DMS153 (cell line): Measurements from ENCODE around the gene MTA1.

Source experiments
- DNase-seq: peaks from one replicate; lab custom pipeline; 2025; lab: John Stamatoyannopoulos, UW

MTA1 gene

GRCh38 chr14:105419195-105420091 is at the start of gene MTA1:
Gene MTA1 (plus strand): TSS chr14:105419827. CDS start chr14:105420036, 209 bp downstream.
- DNase-seq = no peak

DNA sequence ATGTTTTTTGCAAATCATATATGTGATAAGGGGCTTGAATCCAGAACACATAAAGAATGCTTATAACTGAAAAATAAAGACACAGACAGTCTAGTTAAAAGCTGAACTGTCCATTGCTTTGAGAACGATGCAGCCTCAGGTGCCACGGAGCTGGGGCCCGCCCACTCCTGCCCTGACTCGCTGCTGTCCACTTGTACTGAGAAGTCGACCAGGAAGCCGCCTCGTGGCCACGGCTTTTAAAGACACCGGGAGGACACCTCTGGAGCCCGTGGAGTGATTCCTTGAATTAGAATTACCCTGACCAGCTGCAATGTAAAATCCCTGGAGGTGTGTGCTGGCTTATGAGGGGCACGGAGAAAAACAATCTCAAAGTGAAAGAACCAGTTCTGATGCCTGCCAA is 45.2 kb upstream of the MTA1 start:
- no peak for DNase-seq

GRCh38 chr14:105375635-105376057 is 44.0 kb upstream of the MTA1 start:
- no peak for DNase-seq

GRCh38 chr14:105376521-105377440 is 42.8 kb upstream of the MTA1 start:
- no peak for DNase-seq

DNA sequence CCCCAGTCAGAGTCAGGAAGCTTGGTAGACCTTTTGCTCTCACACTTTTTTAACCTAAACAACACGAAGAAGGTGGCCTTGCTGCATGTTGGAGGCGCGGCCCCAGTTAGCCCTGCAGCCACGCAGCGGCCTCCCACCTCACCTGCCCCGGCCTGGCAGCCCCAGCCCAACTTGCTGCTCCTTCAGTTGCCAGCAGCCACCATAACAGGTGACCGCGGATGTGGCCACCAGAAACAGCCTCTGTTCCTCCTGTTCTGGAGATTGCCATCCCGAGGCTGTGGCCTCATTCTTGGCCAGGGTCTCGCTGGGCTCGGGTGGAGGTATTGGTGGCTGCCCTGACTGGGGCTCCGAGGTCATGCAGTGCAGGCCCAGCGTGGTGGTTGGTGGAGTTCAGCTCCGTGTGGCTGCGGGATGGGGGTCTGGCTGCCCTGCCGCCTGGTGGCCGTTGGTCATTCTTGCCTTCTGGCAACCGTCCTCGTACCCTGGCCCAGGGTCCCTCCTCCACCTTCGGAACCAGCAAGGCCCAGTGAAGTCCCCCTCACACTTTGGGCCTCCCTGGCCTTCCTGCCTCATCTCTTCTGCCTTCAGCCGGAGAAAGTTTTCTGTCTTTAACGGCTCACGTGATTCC is 42.0 kb upstream of the MTA1 start:
- DNase-seq = no peak

GRCh38 chr14:105378199-105378598 is 41.4 kb upstream of the MTA1 start:
- no peak for DNase-seq

- DNase-seq = no peak
Observed at GRCh38 chr14:105378873-105379685, 40.5 kb upstream of the MTA1 start.

DNA sequence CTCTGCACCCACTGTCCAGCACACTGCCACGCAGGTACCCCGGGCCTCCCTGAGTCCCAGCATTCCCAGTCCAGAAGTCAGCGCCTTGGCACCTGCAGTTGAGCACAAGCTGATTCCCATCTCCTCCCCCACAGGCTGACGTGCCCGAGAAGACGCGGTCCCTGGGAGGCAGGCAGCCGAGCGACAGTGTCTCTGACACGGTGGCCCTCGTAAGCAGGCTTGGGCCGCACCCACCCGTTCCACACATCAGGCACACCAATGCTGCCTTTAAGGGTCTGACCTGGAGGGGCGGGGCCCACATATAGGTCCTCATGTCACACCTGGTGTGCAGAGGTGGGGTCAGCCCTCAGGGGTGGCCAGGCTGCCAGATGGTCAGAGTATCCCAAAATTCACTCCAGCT is 39.7 kb upstream of the MTA1 start:
- DNase-seq = no peak

DNA sequence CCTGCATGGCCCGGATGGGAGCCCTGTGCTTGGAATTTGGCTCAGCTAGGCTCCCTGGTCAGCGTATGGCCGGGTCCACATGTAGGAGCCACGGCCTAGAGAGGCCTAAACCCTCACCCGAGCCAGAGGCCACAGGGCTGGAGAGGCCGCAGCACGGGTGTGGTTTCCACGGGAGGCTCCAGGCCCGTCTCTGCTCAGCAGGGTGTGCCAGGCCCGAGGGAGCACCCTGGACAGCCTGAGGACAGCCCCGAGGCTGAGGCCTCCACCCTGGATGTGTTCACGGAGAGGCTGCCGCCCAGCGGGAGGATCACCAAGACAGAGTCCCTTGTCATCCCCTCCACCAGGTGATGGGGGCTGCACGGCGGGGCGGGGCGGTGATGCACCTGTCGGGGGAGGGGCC is 38.9 kb upstream of the MTA1 start:
- DNase-seq = no peak

GRCh38 chr14:105381446-105382342 is 37.9 kb upstream of the MTA1 start:
- DNase-seq = no peak

GRCh38 chr14:105382343-105383082 is 37.1 kb upstream of the MTA1 start:
- no peak for DNase-seq

GRCh38 chr14:105383083-105383730 is 36.4 kb upstream of the MTA1 start:
- DNase-seq = no peak

GRCh38 chr14:105384041-105384557 is 35.5 kb upstream of the MTA1 start:
- no peak for DNase-seq

DNA sequence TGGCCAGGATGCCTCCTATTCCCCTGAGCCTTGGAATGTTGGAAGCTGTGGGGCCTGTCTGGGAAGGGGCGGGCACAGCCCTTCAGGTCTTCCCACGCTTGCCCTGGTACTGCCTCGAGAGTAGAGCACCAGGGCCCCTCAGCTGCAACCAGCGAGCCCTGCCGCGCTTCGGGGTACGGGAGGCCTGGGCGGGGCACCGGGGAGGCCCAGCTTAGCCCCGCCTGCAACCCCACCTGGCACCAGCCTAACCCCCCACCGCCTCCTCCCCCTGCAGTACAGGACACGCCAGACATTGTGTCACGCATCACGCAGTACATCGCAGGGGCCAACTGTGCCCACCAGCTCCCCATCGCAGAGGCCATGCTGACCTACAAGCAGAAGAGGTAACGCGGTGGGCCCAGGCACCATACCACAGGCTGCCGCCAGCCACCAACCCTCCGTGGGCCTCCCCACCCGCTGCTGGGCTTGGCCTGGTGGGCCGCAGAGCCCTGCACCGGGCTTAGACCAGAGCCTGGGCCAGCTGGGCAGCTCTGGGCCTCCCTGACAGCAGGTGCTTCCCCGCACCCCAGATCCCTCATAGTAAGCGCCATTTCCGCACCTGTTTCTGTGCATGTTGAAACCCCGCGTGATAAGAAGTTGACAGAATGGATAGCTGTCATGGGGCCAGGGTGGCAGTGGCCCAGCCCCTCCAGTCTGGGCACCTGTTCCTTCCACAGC is 34.9 kb upstream of the MTA1 start:
- no peak for DNase-seq

GRCh38 chr14:105385322-105385637 is 34.3 kb upstream of the MTA1 start:
- no peak for DNase-seq

DNA sequence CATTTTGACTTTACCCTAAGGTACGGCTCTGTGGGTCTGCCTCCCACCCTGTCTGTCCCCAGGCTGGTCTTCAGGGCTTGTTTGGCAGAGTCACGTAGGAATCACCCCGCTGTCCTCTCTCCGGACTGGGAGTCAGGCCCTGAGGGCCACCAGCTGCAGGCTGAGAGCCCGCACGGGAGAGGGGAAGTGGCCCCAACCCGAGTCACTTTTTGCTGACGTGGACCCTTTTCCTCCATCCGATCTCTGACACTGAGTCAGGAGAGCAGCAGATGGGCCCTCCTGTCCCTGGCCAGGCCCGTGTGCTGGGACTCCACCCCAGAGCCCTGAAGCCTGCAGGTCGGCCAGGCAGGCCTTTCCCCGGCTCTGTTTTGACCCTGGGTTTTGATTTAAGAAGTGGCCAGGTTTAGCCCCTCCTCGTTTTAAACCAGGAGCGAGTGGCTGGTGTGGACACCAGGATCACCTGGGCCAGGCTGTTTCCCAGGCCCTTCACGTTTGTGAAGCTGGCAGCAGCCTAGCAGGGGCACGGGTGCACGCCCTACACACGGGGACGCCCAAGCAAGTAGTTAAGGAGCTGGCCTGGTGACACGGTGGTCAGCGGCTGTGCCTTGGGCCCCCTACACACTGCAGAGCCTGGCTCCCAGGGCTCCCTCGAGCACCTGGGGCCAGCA is 33.8 kb upstream of the MTA1 start:
- DNase-seq = no peak

DNA sequence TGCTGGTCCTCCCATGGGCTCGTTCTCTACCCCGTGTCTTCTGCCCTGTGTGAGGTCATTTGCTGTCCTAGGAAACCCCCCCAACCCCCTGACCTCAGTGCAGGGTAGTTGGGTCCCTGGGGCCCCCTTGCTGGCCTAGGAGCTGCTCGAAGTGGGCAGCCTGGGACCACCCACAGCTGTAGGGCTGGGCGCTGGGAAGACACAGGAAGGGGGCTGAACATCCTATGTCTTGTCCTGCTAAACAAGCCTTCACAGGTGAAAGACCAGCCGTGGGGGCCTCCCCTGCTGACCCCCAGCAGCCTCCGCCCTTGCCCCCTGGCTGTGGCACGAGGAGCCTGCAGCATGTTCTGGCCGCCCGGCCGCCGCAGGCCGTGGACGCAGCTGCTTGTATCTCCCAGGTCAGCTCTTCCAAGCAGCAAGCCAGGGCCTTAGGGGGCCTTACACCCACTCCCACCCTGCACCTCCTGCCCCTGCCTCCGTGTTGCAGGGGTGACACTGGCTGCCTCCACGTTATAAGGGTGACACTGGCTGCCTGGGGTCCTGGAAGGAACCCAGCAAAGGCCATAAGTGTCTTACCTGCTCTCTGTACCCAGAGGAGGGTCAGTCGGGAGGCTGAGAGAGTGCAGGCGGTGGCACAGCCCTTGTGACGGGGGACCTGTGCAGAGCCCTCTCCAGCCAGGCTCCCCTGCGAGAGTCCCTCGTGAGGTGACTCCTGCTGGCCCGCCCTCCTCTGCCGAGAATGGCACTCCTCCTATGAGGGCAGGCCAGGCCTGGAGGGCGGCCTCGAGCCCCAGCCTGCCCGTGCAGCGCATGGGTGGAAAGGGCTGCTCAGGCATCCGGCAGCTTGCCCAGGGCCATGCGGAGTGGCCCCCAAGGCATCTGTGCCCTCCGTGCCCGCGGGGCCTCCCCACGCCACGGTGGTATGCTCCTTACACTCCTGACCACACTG is 32.8 kb upstream of the MTA1 start:
- DNase-seq = no peak
